Activated CD8-positive, alpha-beta T cell treated with anti-CD3 and anti-CD28 coated beads for 36 hours (primary cell): ENCODE results near the gene TBC1D32. TPM values are rescaled to one million over a fixed set of nuclear protein-coding genes. Genes with fewer than 3 reads are reported as not detected.
"Not testable (repeated sequence)": the region's sequence is repeated elsewhere in the genome, so short reads cannot be mapped to it uniquely, and the experiment has no call there.

Experiments
- ATAC-seq: fragments of 200-7000 bp; cut with Tn5 transposase; one replicate; pipeline ENCODE4 v1.10.0; 2021; ENCODE audit warnings: mild to moderate bottlenecking, moderate library complexity
- CTCF ChIA-PET: fragments of 350-600 bp; sonication (Branson Sonifier 250); formaldehyde crosslinking; loops from one replicate; lab custom pipeline; 2021; ENCODE audit warnings: antibody characterized with exemption; lab: Charles Lee
- POLR2A ChIA-PET: fragments of 350-600 bp; sonication (Branson Sonifier 250); formaldehyde crosslinking; loops from one replicate; lab custom pipeline; 2021; ENCODE audit warnings: antibody characterized with exemption; lab: Charles Lee
- DNase-seq: peaks from one replicate; pipeline ENCODE4 v3.0.0-alpha.2; 2020
- H3K27ac Mint-ChIP-seq: one replicate; pipeline ENCODE4 v1.8.0; 2021; ENCODE audit warnings: mild to moderate bottlenecking, mixed read lengths
- H3K27me3 Mint-ChIP-seq: one replicate; pipeline ENCODE4 v1.8.0; 2021; ENCODE audit warnings: mixed read lengths
- H3K36me3 Mint-ChIP-seq: one replicate; pipeline ENCODE4 v1.8.0; 2021; ENCODE audit warnings: low read depth, mixed read lengths
- H3K4me1 Mint-ChIP-seq: one replicate; pipeline ENCODE4 v1.8.0; 2021; ENCODE audit warnings: low read depth, mixed read lengths
- H3K4me3 Mint-ChIP-seq: one replicate; pipeline ENCODE4 v1.8.0; 2021; ENCODE audit warnings: mild to moderate bottlenecking, moderate library complexity, mixed read lengths
- H3K9me3 Mint-ChIP-seq: one replicate; pipeline ENCODE4 v1.8.0; 2021; ENCODE audit warnings: mixed read lengths
- intact Hi-C: fragments of 100-400 bp; cut with micrococcal nuclease; formaldehyde crosslinking; loops from one replicate; pipeline ENCODE4 v1.10.0; 2022
- total RNA-seq, 2 experiments: library from RNA; stranded (reverse); gene quantifications; one replicate each; pipeline ENCODE4 v1.2.3, GENCODE V29; 2021
- TF ChIP-seq, protein P1 (sequence below): fragments of 200-600 bp; IDR thresholded peaks from one replicate; pipeline ENCODE4 v1.8.0; 2022; ENCODE audit warnings: antibody characterized with exemption, mild to moderate bottlenecking

The TBC1D32 gene
- total RNA-seq, 2 experiments from 2014 or later = 8.1 to 10.4 TPM

DNA sequence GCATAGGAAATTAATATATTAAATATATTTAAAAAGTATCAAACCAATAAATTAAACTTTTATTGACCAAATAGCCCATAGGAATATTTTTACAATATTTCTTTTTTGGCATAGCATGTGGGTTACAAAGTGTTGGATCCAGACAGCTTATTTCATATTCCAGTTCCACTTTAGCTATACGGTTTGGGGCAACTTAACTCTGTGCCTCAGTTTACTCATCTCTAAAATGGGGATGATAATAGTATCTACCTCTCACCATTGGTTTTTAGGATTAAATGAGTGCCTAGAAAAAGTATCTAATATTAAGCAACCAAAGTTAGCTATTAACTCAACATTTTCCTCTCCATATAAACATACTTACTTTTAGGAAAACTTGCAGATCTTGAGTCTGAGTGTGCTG lies 243.8 kb downstream of the TBC1D32 start:
- Mint-ChIP-seq H3K4me1 (no peaks in the 10 kb centered on the region), H3K36me3 (no peaks in the 10 kb centered on the region), H3K27ac (no peak overlapping the region), H3K27me3 (no peaks in the 10 kb centered on the region), H3K4me3 (no peak overlapping the region), H3K9me3 (no peaks in the 10 kb centered on the region)
- ATAC-seq = no peak
- TF ChIP-seq, protein P1, sequence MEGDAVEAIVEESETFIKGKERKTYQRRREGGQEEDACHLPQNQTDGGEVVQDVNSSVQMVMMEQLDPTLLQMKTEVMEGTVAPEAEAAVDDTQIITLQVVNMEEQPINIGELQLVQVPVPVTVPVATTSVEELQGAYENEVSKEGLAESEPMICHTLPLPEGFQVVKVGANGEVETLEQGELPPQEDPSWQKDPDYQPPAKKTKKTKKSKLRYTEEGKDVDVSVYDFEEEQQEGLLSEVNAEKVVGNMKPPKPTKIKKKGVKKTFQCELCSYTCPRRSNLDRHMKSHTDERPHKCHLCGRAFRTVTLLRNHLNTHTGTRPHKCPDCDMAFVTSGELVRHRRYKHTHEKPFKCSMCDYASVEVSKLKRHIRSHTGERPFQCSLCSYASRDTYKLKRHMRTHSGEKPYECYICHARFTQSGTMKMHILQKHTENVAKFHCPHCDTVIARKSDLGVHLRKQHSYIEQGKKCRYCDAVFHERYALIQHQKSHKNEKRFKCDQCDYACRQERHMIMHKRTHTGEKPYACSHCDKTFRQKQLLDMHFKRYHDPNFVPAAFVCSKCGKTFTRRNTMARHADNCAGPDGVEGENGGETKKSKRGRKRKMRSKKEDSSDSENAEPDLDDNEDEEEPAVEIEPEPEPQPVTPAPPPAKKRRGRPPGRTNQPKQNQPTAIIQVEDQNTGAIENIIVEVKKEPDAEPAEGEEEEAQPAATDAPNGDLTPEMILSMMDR = no peak
- ChIA-PET POLR2A (no interaction called here), CTCF (no interaction called here)
- intact Hi-C loops = no loop called here
- no peak for DNase-seq

DNA sequence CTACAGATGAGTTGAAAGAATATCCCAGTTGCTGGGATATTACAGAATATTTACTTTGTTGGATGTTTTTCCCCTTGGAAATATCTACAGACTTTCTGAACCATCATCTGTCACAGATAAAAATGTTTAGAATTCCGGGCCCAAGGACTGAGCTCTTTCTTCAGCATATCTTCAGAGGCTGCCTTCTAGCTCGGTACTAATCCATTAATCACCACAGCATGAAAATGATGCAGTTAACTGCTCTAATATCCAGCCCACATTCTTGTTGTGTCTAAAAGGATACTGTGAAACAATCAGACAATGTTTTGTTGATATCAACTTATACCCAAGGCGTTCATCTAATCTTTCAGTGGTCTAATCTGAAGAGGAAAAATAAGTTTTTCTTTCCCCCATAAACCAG lies 247.4 kb downstream of the TBC1D32 start:
- intact Hi-C loops = no loop called here
- Mint-ChIP-seq H3K27ac (no peak overlapping the region), H3K9me3 (no peaks in the 10 kb centered on the region), H3K27me3 (no peaks in the 10 kb centered on the region), H3K36me3 (no peaks in the 10 kb centered on the region), H3K4me1 (no peaks in the 10 kb centered on the region), H3K4me3 (no peak overlapping the region)
- POLR2A ChIA-PET = no interaction called here
- DNase-seq (no peak), ATAC-seq (no peak)
- TF ChIP-seq, protein P1 = no peak
- CTCF ChIA-PET = interaction anchor here (1.0 kb wide), 1 partner anchor 31 kb away, joined by 3 read pairs; no protein-coding TSS in a partner anchor

DNA sequence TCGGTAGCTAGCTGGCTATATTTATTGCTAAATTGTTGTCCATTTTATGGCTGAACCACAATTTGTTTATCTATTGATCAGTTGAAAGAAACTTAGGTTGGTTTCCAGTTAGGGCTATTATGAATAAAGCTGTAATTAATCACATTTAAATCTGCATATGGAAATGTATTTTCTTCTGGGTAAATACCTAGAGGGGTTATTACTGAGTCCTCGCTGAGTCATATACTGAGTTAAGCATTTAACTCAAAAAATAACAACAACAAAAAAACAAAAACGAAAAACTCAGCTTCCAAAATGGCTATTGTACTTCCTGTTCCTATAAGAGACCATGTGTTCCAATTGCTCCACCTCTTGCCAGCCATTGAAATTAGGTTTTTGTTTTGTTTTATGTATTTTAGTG lies 258.2 kb downstream of the TBC1D32 start:
- Mint-ChIP-seq H3K4me1 (no peaks in the 10 kb centered on the region), H3K27me3 (no peaks in the 10 kb centered on the region), H3K36me3 (peaks cover 3% of the 10 kb centered on the region), H3K9me3 (no peaks in the 10 kb centered on the region), H3K4me3 (no peak overlapping the region), H3K27ac (no peak overlapping the region)
- ChIA-PET POLR2A (no interaction called here), CTCF (interaction anchor here (1.7 kb wide), 1 partner anchor 9 kb away, joined by 4 read pairs; no protein-coding TSS in a partner anchor)
- DNase-seq (no peak), ATAC-seq (no peak)
- TF ChIP-seq, protein P1 = no peak
- intact Hi-C loops = no loop called here

DNA sequence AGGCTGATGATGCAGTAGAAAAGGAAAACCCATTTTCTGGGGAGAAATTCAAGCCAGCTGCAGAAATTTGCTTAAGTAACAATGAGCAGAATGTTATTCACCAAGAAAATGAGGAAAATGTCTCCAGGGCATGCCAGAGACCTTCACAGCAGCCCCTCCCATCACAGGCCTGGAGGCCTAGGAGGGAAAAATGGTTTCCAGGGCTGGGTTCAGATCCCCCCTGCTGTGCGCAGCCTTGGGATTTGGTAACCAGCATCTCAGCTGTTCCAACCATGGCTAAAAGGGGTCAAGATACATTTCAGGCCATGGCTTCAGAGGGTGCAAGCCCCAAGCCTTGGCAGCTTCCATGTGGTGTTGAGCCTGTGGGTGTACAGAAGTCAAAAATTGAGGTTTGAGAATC lies 265.5 kb downstream of the TBC1D32 start:
- ATAC-seq, H3K4me1 Mint-ChIP-seq, H3K27ac Mint-ChIP-seq, H3K4me3 Mint-ChIP-seq, H3K27me3 Mint-ChIP-seq, CTCF ChIA-PET, intact Hi-C loops, DNase-seq, POLR2A ChIA-PET: not testable (repeated sequence)
- Mint-ChIP-seq H3K36me3 (peaks cover 18% of the 10 kb centered on the region), H3K9me3 (peaks cover 20% of the 10 kb centered on the region)

DNA sequence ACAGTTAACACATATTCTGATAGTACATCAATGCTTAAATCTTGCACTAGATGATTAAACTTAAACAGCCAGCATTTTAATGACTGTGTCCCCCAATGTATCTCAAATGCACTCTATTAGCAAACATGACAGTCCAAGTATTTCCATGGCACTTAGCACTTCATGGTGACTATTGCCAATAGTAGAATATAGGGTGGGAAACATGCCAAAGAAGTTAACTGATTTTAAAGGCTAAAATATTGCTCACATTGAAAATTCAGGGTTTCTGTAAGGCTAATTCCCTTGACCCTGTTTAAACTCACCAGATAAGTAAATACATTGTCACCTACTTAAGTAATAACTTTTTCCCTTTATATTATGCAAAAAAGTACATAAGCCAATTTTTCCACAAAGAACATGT lies 266.9 kb downstream of the TBC1D32 start:
- CTCF ChIA-PET = interaction anchor here (1.4 kb wide), 1 partner anchor 9 kb away, joined by 4 read pairs; no protein-coding TSS in a partner anchor
- no peak for DNase-seq
- TF ChIP-seq, protein P1 = no peak
- Mint-ChIP-seq H3K27me3 (no peaks in the 10 kb centered on the region), H3K9me3 (peaks cover 26% of the 10 kb centered on the region), H3K36me3 (peaks cover 18% of the 10 kb centered on the region), H3K4me3 (no peak overlapping the region), H3K4me1 (no peaks in the 10 kb centered on the region), H3K27ac (no peak overlapping the region)
- POLR2A ChIA-PET = no interaction called here
- intact Hi-C loops = no loop called here
- ATAC-seq = no peak

DNA sequence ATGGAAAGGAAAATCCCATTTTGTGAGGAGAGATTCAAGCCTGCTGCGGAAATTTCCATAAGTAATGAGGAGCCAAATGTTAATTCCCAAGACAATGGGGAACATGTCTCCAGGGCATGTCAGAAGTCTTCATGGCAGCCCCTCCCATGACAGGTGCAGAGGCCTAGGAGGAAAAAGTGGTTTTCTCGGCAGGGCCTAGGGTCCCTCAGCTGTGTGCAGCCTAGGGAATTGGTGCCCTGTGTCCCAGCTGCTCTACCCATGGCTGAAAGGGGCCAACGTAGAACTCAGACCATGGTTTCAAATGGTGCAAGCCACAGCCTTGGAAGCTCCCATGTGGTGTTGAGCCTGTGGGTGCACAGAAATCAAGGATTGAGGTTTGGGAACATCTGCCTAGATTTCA lies 269.9 kb downstream of the TBC1D32 start:
- DNase-seq (no peak), ATAC-seq (no peak)
- TF ChIP-seq, protein P1 = no peak
- intact Hi-C loops = no loop called here
- POLR2A ChIA-PET = no interaction called here
- CTCF ChIA-PET = no interaction called here
- no peaks in the 10 kb centered on the region for H3K4me1 Mint-ChIP-seq
- peaks cover 8% of the 10 kb centered on the region for H3K36me3 Mint-ChIP-seq
- H3K27me3 Mint-ChIP-seq = no peaks in the 10 kb centered on the region
- no peak overlapping the region for H3K4me3 Mint-ChIP-seq
- no peak overlapping the region for H3K27ac Mint-ChIP-seq
- H3K9me3 Mint-ChIP-seq = peaks cover 26% of the 10 kb centered on the region
